ENCODE data around the gene GREB1. TPM values are rescaled to one million over a fixed set of nuclear protein-coding genes. Genes with fewer than 3 reads are reported as not detected.

Gene GREB1
- total and polyA plus RNA-seq, 2 experiments from 2014 or later = 12.0 to 35.0 TPM

DNA sequence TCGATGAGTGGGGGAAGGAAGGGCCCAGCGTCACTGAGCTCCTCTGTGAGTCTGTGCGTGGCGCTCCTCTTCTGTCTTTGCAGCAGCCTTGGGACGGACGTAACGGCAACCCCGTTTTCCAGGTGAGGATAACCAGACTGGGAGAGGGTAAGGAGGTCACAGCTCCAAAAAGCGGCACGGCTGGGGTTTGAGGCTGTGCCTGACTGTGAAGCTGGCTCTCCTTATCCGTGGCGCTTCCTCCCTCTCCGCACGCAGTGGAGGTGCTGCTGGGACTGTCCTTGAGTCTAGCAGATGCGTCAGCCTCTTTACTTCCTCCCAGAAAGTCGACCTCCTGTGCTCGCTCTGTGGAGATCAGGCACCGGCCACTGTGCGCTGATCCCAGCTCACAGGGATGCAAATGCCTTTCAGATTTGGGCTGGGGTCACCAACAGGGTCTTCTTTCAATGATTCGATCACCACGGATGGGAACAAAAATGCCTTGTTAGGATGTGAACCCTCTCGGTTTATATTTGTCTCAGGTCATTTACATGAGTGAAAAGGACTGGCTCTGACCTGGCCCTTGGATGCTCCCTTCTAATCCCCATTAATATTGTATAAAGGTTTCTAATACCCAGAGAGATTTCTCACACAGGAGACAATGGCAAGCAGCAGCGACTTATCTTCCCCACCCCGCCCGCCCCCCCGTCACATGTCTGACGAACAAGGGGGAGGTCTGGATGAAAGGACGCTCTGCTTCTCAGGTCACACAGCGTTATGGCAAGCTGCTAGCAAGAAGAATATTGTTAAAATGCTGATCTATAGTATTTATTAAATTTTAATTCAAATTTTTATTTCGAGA lies 37.8 kb upstream of the GREB1 start:
- H3K36me3 Mint-ChIP-seq (ENCODE audit: low read depth) = peaks cover 11% of the 10 kb centered on the region; the same call in 2 of the 3 replicates
- H3K4me2 ChIP-seq = peak overlapping the region; percentile 68
- H3K4me1 ChIP-seq (ENCODE audit: insufficient read depth) = peaks cover 29% of the 10 kb centered on the region
- H3F3A ChIP-seq (replicated peaks; ENCODE audit: low read depth) = no peaks in the 10 kb centered on the region; the same call in 1 of the 2 replicates
- H3K4me3 Mint-ChIP-seq = no peak overlapping the region
- H4K20me1 ChIP-seq (replicated peaks; ENCODE audit: insufficient read depth) = peaks cover 33% of the 10 kb centered on the region
- no peak overlapping the region for H3K4me3 ChIP-seq
- peak overlapping the region; percentile 66; the same call in 1 of the 2 replicates for H3K27ac ChIP-seq (ENCODE audit: low read depth)
- no peaks in the 10 kb centered on the region for H3K27me3 ChIP-seq (ENCODE audit: insufficient read depth)
- no peak overlapping the region for H2AFZ ChIP-seq
- peaks cover 8% of the 10 kb centered on the region for H3K27me3 Mint-ChIP-seq (ENCODE audit: insufficient read depth, low read depth, poor library complexity)
- TF ChIP-seq CREB1 (CRISPR knock-in tag; IDR thresholded peaks at IDR 0.05; ENCODE audit: low read depth) (no peak), NANOG (IDR thresholded peaks at IDR 0.05; ENCODE audit: borderline replicate concordance) (no peak), ZNF114 (CRISPR knock-in tag; IDR thresholded peaks at IDR 0.05) (no peak), POLR2AphosphoS5 (IDR thresholded peaks at IDR 0.05; ENCODE audit: low read depth) (no peak)
- TF ChIP-seq, protein P1, sequence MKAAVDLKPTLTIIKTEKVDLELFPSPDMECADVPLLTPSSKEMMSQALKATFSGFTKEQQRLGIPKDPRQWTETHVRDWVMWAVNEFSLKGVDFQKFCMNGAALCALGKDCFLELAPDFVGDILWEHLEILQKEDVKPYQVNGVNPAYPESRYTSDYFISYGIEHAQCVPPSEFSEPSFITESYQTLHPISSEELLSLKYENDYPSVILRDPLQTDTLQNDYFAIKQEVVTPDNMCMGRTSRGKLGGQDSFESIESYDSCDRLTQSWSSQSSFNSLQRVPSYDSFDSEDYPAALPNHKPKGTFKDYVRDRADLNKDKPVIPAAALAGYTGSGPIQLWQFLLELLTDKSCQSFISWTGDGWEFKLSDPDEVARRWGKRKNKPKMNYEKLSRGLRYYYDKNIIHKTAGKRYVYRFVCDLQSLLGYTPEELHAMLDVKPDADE (IDR thresholded peaks at IDR 0.05) = no peak
- TF ChIP-seq, protein P2, sequence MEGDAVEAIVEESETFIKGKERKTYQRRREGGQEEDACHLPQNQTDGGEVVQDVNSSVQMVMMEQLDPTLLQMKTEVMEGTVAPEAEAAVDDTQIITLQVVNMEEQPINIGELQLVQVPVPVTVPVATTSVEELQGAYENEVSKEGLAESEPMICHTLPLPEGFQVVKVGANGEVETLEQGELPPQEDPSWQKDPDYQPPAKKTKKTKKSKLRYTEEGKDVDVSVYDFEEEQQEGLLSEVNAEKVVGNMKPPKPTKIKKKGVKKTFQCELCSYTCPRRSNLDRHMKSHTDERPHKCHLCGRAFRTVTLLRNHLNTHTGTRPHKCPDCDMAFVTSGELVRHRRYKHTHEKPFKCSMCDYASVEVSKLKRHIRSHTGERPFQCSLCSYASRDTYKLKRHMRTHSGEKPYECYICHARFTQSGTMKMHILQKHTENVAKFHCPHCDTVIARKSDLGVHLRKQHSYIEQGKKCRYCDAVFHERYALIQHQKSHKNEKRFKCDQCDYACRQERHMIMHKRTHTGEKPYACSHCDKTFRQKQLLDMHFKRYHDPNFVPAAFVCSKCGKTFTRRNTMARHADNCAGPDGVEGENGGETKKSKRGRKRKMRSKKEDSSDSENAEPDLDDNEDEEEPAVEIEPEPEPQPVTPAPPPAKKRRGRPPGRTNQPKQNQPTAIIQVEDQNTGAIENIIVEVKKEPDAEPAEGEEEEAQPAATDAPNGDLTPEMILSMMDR (conservative IDR thresholded peaks at IDR 0.05; ENCODE audit: low read depth in 2 of 2) = no peak
- TF ChIP-seq, protein P3, sequence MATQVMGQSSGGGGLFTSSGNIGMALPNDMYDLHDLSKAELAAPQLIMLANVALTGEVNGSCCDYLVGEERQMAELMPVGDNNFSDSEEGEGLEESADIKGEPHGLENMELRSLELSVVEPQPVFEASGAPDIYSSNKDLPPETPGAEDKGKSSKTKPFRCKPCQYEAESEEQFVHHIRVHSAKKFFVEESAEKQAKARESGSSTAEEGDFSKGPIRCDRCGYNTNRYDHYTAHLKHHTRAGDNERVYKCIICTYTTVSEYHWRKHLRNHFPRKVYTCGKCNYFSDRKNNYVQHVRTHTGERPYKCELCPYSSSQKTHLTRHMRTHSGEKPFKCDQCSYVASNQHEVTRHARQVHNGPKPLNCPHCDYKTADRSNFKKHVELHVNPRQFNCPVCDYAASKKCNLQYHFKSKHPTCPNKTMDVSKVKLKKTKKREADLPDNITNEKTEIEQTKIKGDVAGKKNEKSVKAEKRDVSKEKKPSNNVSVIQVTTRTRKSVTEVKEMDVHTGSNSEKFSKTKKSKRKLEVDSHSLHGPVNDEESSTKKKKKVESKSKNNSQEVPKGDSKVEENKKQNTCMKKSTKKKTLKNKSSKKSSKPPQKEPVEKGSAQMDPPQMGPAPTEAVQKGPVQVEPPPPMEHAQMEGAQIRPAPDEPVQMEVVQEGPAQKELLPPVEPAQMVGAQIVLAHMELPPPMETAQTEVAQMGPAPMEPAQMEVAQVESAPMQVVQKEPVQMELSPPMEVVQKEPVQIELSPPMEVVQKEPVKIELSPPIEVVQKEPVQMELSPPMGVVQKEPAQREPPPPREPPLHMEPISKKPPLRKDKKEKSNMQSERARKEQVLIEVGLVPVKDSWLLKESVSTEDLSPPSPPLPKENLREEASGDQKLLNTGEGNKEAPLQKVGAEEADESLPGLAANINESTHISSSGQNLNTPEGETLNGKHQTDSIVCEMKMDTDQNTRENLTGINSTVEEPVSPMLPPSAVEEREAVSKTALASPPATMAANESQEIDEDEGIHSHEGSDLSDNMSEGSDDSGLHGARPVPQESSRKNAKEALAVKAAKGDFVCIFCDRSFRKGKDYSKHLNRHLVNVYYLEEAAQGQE (IDR thresholded peaks at IDR 0.05; ENCODE audit: unreplicated experiment) = no peak
- H3K36me3 ChIP-seq (ENCODE audit: insufficient read depth) = no peaks in the 10 kb centered on the region
- ATAC-seq = peak; percentile 87
- H3K9me3 Mint-ChIP-seq = peaks cover 2% of the 10 kb centered on the region; the same call in 2 of the 3 replicates
- H3K9me2 ChIP-seq (ENCODE audit: insufficient read depth) = peaks cover 7% of the 10 kb centered on the region; the same call in 1 of the 2 replicates
- H3K27ac Mint-ChIP-seq = no peak overlapping the region
- peaks cover 49% of the 10 kb centered on the region for H3K4me1 Mint-ChIP-seq
- DNase-seq (ENCODE audit: low spot score) = peak; percentile 54
- H3K79me2 ChIP-seq (replicated peaks; ENCODE audit: insufficient read depth) = peaks cover 82% of the 10 kb centered on the region
